Measurements from ENCODE around the gene KIRREL1.

KIRREL1 gene

GRCh38 chr1:158045639-158046038 lies 52.2 kb downstream of the KIRREL1 start:
- Mint-ChIP-seq H3K4me3 (no peak overlapping the region), H3K27me3 (ENCODE audit: low read depth) (no peaks in the 10 kb centered on the region), H3K4me1 (ENCODE audit: low read depth) (no peaks in the 10 kb centered on the region)

GRCh38 chr1:158046715-158047510 lies 53.5 kb downstream of the KIRREL1 start:
- Mint-ChIP-seq H3K27ac (no peak overlapping the region), H3K4me3 (no peak overlapping the region), H3K27me3 (ENCODE audit: low read depth) (no peaks in the 10 kb centered on the region), H3K4me1 (ENCODE audit: low read depth) (no peaks in the 10 kb centered on the region), H3K36me3 (ENCODE audit: low read depth) (no peaks in the 10 kb centered on the region), H3K9me3 (no peaks in the 10 kb centered on the region)
- DNase-seq (ENCODE audit: low spot score): no peak

More at GRCh38 chr1:158045639-158046038, 52.2 kb downstream of the KIRREL1 start:
- Mint-ChIP-seq H3K36me3 (ENCODE audit: low read depth) (no peaks in the 10 kb centered on the region), H3K27ac (no peak overlapping the region), H3K9me3 (no peaks in the 10 kb centered on the region)
- DNase-seq (ENCODE audit: low spot score): no peak

DNA sequence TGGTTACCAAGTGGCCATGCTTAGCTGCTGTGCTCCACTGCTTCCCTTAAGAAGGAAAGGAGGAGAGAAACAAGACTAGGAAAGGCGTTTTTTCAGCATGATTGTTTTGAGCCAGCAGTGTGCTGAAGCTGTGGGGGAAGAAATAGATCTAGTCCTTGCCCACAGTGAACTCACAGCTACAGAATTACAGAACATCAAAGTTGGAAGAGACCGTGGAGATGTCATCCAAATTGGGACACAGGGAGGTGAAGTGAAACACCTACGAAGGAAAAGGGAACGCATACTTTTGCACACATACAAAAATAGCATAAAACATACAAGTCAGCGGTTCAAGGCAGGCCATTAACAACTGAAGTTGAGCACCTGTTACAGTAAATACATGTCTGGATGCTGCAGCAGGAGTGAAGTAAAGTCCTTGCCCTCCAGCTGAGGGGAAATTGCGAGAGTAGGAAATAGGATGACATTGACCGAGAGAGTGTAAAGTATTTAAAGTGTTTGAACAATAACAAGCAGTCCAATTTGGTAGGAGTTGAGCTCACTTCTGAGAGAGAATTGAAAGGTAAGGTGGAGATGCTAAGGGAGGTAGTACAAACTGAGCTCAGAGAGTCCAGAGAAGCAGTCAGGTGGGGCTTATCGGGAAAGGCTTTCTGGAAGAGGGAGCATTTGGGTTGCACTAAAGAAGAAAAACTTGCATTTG lies 55.1 kb downstream of the KIRREL1 start:
- Mint-ChIP-seq H3K4me3 (no peak overlapping the region), H3K27me3 (ENCODE audit: low read depth) (no peaks in the 10 kb centered on the region), H3K9me3 (no peaks in the 10 kb centered on the region), H3K4me1 (ENCODE audit: low read depth) (no peaks in the 10 kb centered on the region), H3K36me3 (ENCODE audit: low read depth) (no peaks in the 10 kb centered on the region), H3K27ac (no peak overlapping the region)
- DNase-seq (ENCODE audit: low spot score): no peak

DNA sequence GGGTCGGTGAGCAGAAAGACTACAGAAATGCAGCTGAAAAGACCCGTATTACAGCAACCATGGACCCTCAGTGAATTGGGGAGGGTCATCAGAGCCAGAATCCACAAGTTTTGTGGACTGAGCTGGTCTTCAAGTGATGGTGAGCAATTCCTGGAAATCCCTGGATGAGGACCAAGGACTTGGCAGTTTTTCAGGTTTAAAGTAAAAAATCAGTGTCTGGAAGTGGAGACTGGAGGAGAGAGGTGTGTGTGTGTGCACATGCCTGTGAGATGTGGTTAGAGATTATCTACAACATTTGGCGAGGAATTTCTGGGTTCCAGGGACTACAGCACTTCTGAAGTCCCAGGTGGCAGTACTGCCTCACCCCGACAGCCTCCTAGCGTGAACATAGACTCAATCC lies 56.4 kb downstream of the KIRREL1 start:
- Mint-ChIP-seq H3K4me1 (ENCODE audit: low read depth) (no peaks in the 10 kb centered on the region), H3K27ac (no peak overlapping the region), H3K36me3 (ENCODE audit: low read depth) (no peaks in the 10 kb centered on the region), H3K27me3 (ENCODE audit: low read depth) (no peaks in the 10 kb centered on the region), H3K9me3 (no peaks in the 10 kb centered on the region), H3K4me3 (no peak overlapping the region)
- no peak for DNase-seq (ENCODE audit: low spot score)

GRCh38 chr1:158053276-158053675 lies 59.8 kb downstream of the KIRREL1 start:
- Mint-ChIP-seq H3K4me3 (no peak overlapping the region), H3K36me3 (ENCODE audit: low read depth) (no peaks in the 10 kb centered on the region), H3K4me1 (ENCODE audit: low read depth) (no peaks in the 10 kb centered on the region), H3K9me3 (no peaks in the 10 kb centered on the region), H3K27ac (no peak overlapping the region), H3K27me3 (ENCODE audit: low read depth) (no peaks in the 10 kb centered on the region)
- no peak for DNase-seq (ENCODE audit: low spot score)

DNA sequence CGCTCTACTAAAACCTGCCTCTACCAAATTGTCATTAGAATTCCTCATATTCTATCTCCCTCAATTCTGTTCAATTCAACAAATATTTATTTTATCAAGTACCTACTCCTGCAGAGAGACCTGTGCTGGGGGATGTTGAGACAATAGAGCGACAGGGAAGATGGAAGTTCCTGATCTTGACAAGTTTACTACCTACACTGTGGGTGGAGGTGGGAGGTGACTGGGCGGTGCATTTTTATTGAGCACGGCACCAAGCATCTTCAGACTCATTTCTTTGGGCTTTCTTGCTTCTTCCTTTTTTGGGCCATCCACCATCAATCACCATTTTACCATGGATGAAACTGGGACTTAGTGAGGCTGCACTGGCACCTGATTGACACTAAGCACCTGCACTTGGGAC lies 61.3 kb downstream of the KIRREL1 start:
- no peak for DNase-seq (ENCODE audit: low spot score)
- H3K9me3 Mint-ChIP-seq: no peaks in the 10 kb centered on the region
- no peaks in the 10 kb centered on the region for H3K4me1 Mint-ChIP-seq (ENCODE audit: low read depth)
- no peak overlapping the region for H3K4me3 Mint-ChIP-seq
- H3K27ac Mint-ChIP-seq: no peak overlapping the region
- no peaks in the 10 kb centered on the region for H3K36me3 Mint-ChIP-seq (ENCODE audit: low read depth)
- no peaks in the 10 kb centered on the region for H3K27me3 Mint-ChIP-seq (ENCODE audit: low read depth)

GRCh38 chr1:158055854-158056253 lies 62.4 kb downstream of the KIRREL1 start:
- Mint-ChIP-seq H3K36me3 (ENCODE audit: low read depth) (no peaks in the 10 kb centered on the region), H3K4me1 (ENCODE audit: low read depth) (no peaks in the 10 kb centered on the region), H3K4me3 (no peak overlapping the region), H3K27ac (no peak overlapping the region), H3K27me3 (ENCODE audit: low read depth) (no peaks in the 10 kb centered on the region), H3K9me3 (no peaks in the 10 kb centered on the region)
- no peak for DNase-seq (ENCODE audit: low spot score)

DNA sequence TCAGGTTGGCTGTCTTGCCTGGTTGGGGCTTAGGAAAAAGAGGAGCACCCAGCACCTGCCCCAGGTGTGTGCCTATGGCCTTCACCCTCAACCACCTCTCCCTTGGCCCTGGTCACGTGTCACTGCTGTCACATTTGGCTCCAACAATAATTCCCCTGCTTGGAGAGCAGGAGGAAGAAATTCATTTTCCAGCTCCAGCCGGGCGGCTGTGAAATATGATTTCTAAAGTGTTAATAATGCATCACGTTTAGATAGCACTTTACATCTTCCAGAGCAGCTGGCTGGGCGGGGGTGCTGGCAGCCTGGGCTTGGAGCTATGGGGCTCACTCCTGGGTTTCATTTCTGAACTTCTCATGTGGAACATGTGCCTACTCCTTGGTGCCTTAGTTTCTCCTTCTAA lies 63.1 kb downstream of the KIRREL1 start:
- no peaks in the 10 kb centered on the region for H3K36me3 Mint-ChIP-seq (ENCODE audit: low read depth)
- DNase-seq (ENCODE audit: low spot score): no peak
- no peaks in the 10 kb centered on the region for H3K4me1 Mint-ChIP-seq (ENCODE audit: low read depth)
- no peaks in the 10 kb centered on the region for H3K27me3 Mint-ChIP-seq (ENCODE audit: low read depth)
- no peak overlapping the region for H3K27ac Mint-ChIP-seq
- no peak overlapping the region for H3K4me3 Mint-ChIP-seq
- H3K9me3 Mint-ChIP-seq: no peaks in the 10 kb centered on the region

DNA sequence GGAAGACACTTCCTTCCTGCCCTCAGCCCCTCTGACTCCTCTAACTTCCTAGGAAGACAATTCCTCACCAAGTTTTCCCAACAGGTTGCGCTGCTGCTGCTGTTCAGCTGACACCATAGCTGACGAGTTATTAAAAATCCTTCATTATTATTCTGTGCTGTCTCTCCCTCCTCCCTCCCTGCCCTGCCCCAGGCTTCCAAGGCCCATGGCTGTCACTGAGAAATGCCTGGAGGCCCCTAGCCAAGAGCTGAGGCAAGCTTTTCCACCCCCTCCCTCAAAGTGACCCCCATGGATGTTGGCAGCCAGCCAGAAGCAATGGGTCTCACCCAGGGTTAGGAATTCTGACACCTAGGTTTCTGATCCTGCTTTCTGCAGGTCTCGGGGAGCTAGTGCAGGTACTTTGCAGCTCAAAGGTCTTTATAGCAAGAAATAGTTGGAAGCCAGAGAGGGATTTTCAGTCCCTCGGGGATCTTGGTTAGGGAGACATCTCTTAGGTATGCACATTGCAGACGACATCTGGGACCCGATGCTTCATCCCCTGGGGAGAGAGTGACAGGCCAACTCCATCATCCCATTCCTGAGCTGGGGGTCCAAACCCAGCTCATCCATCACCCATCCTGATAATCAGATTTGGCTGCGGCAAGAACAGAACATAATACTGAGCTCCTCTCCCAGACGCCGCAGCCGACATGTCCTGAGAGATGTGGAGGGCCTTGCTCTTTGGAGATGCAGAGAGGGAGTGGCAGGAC lies 65.0 kb downstream of the KIRREL1 start:
- Mint-ChIP-seq H3K36me3 (ENCODE audit: low read depth) (no peaks in the 10 kb centered on the region), H3K27me3 (ENCODE audit: low read depth) (no peaks in the 10 kb centered on the region), H3K4me3 (no peak overlapping the region), H3K27ac (no peak overlapping the region), H3K9me3 (no peaks in the 10 kb centered on the region), H3K4me1 (ENCODE audit: low read depth) (no peaks in the 10 kb centered on the region)
- no peak for DNase-seq (ENCODE audit: low spot score)

DNA sequence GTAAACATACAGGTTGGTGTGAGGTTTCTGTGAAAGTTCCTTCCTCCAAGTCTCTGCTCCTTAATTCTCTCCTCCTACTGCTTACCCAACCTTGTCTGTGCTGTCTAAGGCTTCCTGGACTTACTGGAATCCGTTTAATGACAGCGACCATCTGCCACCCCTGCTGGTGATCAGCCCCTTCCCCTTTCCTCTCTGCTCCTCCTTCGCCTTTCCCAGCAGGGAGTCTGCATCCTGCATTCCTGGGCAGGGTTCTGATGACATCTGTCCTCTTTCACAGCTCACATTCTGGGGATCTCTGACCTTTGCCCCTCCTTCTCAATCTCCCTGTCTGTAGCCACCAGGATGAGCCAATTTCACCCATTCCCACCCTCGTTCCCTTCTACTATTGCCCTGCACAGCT lies 66.5 kb downstream of the KIRREL1 start:
- DNase-seq (ENCODE audit: low spot score): no peak
- H3K36me3 Mint-ChIP-seq (ENCODE audit: low read depth): no peaks in the 10 kb centered on the region
- H3K27me3 Mint-ChIP-seq (ENCODE audit: low read depth): no peaks in the 10 kb centered on the region
- no peak overlapping the region for H3K27ac Mint-ChIP-seq
- H3K4me3 Mint-ChIP-seq: no peak overlapping the region
- H3K4me1 Mint-ChIP-seq (ENCODE audit: low read depth): no peaks in the 10 kb centered on the region
- H3K9me3 Mint-ChIP-seq: no peaks in the 10 kb centered on the region

GRCh38 chr1:158062174-158062573 lies 68.7 kb downstream of the KIRREL1 start:
- H3K27ac Mint-ChIP-seq: no peak overlapping the region
- H3K27me3 Mint-ChIP-seq (ENCODE audit: low read depth): no peaks in the 10 kb centered on the region
- DNase-seq (ENCODE audit: low spot score): no peak
- H3K36me3 Mint-ChIP-seq (ENCODE audit: low read depth): no peaks in the 10 kb centered on the region
- H3K4me3 Mint-ChIP-seq: no peak overlapping the region
- H3K9me3 Mint-ChIP-seq: no peaks in the 10 kb centered on the region
- no peaks in the 10 kb centered on the region for H3K4me1 Mint-ChIP-seq (ENCODE audit: low read depth)

DNA sequence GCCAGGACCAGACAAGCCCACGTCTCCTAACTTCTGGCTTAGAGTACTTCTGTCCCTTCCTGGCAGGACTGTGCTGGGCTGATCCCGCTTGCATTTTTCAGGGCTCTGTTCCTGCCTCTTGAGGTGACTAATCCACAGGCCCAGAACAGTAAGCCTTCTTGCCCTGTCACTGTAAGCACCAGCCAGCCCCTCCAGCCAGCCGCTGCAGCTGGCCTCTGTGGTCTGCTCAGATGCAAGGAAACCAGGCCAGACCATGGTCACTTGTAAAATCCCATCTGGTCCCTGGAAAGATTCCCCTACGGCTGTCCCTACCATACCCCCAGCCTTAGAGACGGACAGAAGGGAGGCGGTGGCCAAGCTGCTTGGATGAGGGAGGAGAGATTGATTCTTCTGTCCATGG lies 74.2 kb downstream of the KIRREL1 start:
- Mint-ChIP-seq H3K9me3 (no peaks in the 10 kb centered on the region), H3K27me3 (ENCODE audit: low read depth) (no peaks in the 10 kb centered on the region), H3K4me3 (no peak overlapping the region), H3K27ac (no peak overlapping the region), H3K4me1 (ENCODE audit: low read depth) (no peaks in the 10 kb centered on the region), H3K36me3 (ENCODE audit: low read depth) (no peaks in the 10 kb centered on the region)
- DNase-seq (ENCODE audit: low spot score): no peak

GRCh38 chr1:158068918-158069317 lies 75.5 kb downstream of the KIRREL1 start:
- H3K9me3 Mint-ChIP-seq: no peaks in the 10 kb centered on the region
- no peak for DNase-seq (ENCODE audit: low spot score)
- H3K27me3 Mint-ChIP-seq (ENCODE audit: low read depth): no peaks in the 10 kb centered on the region
- H3K4me1 Mint-ChIP-seq (ENCODE audit: low read depth): no peaks in the 10 kb centered on the region
- H3K36me3 Mint-ChIP-seq (ENCODE audit: low read depth): no peaks in the 10 kb centered on the region
- H3K4me3 Mint-ChIP-seq: no peak overlapping the region
- no peak overlapping the region for H3K27ac Mint-ChIP-seq

GRCh38 chr1:158071138-158071537 lies 77.7 kb downstream of the KIRREL1 start:
- no peaks in the 10 kb centered on the region for H3K36me3 Mint-ChIP-seq (ENCODE audit: low read depth)
- DNase-seq (ENCODE audit: low spot score): no peak
- no peaks in the 10 kb centered on the region for H3K9me3 Mint-ChIP-seq
- H3K27me3 Mint-ChIP-seq (ENCODE audit: low read depth): no peaks in the 10 kb centered on the region
- H3K27ac Mint-ChIP-seq: no peak overlapping the region
- H3K4me1 Mint-ChIP-seq (ENCODE audit: low read depth): no peaks in the 10 kb centered on the region
- no peak overlapping the region for H3K4me3 Mint-ChIP-seq
